ENCODE results near the gene MFGE8. TPM values are rescaled to one million over a fixed set of nuclear protein-coding genes. Genes with fewer than 3 reads are reported as not detected.
A peak's percentile ranks its signal among the peaks of the same experiment; 100 is the strongest.

The MFGE8 gene
- polyA plus RNA-seq, 2 of the 4 experiments (the other 2 are of a cell fraction): 206 to 403 TPM

DNA sequence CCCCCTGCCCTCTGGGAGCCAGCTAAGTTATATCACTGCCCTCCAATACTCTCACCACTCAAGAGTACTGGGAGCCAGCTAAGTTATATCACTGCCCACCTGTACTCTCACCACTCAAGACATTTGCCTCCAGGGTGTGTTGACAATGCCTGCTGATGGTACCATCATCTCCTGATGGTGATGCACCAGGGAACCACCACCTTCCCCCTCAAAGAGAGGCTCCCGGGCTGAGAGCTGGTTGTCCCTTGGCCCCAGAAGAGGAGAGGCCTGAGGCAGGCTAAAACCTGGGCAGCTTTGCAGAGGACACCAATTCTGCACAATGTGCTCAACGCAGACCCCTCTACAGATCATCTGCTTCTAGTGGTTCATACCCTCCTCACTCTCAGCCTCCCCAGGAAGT lies 10.3 kb downstream of the MFGE8 start (continued):
- TF ChIP-seq, protein P1, sequence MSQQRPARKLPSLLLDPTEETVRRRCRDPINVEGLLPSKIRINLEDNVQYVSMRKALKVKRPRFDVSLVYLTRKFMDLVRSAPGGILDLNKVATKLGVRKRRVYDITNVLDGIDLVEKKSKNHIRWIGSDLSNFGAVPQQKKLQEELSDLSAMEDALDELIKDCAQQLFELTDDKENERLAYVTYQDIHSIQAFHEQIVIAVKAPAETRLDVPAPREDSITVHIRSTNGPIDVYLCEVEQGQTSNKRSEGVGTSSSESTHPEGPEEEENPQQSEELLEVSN (IDR thresholded peaks at IDR 0.05; ENCODE audit: borderline replicate concordance, low read depth): no peak
- no peak for TF ChIP-seq CHD2 (IDR thresholded peaks at IDR 0.05; ENCODE audit: low read length, partially characterized antibody)

DNA sequence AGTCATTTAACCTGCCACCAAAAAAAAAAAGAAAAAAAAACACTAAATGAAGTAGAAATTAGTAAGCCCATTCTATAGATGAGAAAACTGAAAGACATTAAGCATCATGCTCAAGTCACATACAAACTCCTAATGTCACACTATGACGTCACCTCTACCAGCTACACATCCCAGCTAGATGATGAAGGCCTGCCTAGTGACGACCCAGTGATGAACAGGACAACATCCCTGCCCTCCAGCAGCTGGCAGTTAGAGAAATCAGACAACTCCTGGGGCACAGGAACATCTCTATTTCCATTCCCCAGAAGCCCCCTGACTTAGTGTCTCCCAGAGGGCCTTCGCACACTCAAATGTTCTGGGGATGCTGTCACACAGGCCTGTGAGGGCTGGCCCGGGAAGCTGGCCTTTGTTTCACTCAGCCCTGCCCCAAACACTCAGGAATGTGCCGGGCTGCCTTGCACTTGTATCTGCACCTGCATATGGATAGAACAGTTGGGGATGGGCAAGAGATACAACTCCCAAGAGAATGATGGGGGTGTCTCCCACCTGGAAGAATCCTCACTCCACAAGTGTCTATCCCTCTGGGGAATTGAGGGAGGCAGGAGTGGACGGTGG lies 10.9 kb downstream of the MFGE8 start:
- TF ChIP-seq EHMT2 (IDR thresholded peaks at IDR 0.05; ENCODE audit: low read depth) (no peak), BHLHE40 (IDR thresholded peaks at IDR 0.05; ENCODE audit: low read depth, low read length) (no peak), NPAS2 (CRISPR knock-in tag; IDR thresholded peaks at IDR 0.05; ENCODE audit: borderline replicate concordance) (no peak), MAFK (IDR thresholded peaks at IDR 0.05; ENCODE audit: partially characterized antibody) (no peak), ZFP36 (IDR thresholded peaks at IDR 0.05; ENCODE audit: borderline replicate concordance, partially characterized antibody) (no peak), POLR2A (IDR thresholded peaks at IDR 0.05; ENCODE audit: low read length) (no peak), JUN (IDR thresholded peaks at IDR 0.05) (no peak), CHD4 (IDR thresholded peaks at IDR 0.05; ENCODE audit: borderline replicate concordance) (no peak), HEYL (CRISPR knock-in tag; IDR thresholded peaks at IDR 0.05) (no peak)
- TF ChIP-seq, protein P2, sequence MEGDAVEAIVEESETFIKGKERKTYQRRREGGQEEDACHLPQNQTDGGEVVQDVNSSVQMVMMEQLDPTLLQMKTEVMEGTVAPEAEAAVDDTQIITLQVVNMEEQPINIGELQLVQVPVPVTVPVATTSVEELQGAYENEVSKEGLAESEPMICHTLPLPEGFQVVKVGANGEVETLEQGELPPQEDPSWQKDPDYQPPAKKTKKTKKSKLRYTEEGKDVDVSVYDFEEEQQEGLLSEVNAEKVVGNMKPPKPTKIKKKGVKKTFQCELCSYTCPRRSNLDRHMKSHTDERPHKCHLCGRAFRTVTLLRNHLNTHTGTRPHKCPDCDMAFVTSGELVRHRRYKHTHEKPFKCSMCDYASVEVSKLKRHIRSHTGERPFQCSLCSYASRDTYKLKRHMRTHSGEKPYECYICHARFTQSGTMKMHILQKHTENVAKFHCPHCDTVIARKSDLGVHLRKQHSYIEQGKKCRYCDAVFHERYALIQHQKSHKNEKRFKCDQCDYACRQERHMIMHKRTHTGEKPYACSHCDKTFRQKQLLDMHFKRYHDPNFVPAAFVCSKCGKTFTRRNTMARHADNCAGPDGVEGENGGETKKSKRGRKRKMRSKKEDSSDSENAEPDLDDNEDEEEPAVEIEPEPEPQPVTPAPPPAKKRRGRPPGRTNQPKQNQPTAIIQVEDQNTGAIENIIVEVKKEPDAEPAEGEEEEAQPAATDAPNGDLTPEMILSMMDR (IDR thresholded peaks at IDR 0.05): no peak
- TF ChIP-seq, protein P3, sequence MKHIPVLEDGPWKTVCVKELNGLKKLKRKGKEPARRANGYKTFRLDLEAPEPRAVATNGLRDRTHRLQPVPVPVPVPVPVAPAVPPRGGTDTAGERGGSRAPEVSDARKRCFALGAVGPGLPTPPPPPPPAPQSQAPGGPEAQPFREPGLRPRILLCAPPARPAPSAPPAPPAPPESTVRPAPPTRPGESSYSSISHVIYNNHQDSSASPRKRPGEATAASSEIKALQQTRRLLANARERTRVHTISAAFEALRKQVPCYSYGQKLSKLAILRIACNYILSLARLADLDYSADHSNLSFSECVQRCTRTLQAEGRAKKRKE (CRISPR knock-in tag; IDR thresholded peaks at IDR 0.05; ENCODE audit: low read depth): no peak
- POLR2A ChIA-PET: interaction anchor here (1.3 kb wide), 1 partner anchor 11 kb away, joined by 3 read pairs; no protein-coding TSS in a partner anchor
- Histone ChIP-seq H3K4me1 (peaks cover 40% of the 10 kb centered on the region), H3K27ac (0 out of 6 replicates have a peak overlapping the region, but pooled peaks of 1 of the 2 experiments have one; percentile 4), H3K4me2 (no peak overlapping the region), H3K9me3 (no peaks in the 10 kb centered on the region), H3K4me3 (no peak overlapping the region)
- DNase-seq (ENCODE audit: low read depth in 1 of 2, low spot score in 1 of 2) (no peak), ATAC-seq (no peak), FAIRE-seq (no peak)
- CTCF ChIA-PET: interaction anchor here (0.5 to 32.8 kb wide), 16 partner anchors 8 to 456 kb away, joined by 3 to 851 read pairs (median 16); partner anchors contain the start of genes HAPLN3 and MFGE8
- WGBS (ENCODE audit: missing lambda C conversion rate): 90% methylated on average over 6 of the region's 6 CpGs

DNA sequence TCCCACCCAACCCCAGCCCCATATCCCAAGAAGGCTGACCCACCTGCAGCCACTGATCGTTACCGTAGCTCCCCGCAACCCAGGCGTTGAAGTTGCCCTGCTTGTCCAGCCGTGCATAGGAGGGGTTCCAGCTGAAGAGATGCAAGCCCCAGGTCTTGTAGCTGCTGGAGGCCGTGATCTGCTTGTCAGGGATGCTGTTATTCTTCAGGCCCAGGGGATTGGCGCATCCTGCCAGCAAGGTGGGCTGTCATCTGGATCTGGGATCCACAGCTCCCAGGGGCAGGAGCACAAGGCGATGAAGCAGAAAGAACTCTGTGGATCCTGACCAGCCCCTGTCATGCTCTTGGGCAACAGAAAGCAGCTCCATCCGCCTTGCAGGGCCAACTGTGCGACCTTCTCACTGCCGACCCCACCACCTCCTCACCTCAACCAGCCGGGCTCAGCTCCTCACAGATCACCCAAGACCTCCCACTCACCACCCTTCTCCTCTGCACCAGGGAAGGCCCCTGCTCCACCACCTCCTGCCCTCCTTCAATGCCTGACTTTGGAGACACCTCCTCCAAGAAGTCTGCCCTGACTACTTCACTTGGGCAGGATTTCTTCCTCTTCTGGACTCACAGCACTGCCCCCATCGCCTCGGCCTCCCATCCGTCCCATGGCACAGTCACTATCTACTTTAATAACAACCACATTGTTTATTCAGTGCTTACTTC lies 11.5 kb downstream of the MFGE8 start:
- Histone ChIP-seq H3K9me3 (no peaks in the 10 kb centered on the region), H3K27ac (peak overlapping the region in 1 of 2 experiments; percentile 2; a peak in 3 of 6 replicates), H3K4me3 (no peak overlapping the region), H3K4me2 (no peak overlapping the region), H3K4me1 (peaks cover 47% of the 10 kb centered on the region)
- TF ChIP-seq ZFP36 (IDR thresholded peaks at IDR 0.05; ENCODE audit: borderline replicate concordance, partially characterized antibody) (peak; percentile 92), JUN (IDR thresholded peaks at IDR 0.05) (no peak), KDM1A (IDR thresholded peaks at IDR 0.05; ENCODE audit: low read depth) (no peak)
- TF ChIP-seq, protein P1 (IDR thresholded peaks at IDR 0.05; ENCODE audit: borderline replicate concordance, low read depth): no peak
- no peak for FAIRE-seq
- CTCF ChIA-PET: interaction anchor here (0.5 to 32.8 kb wide), 13 partner anchors 7 to 457 kb away, joined by 3 to 851 read pairs (median 67); partner anchors contain the start of genes HAPLN3 and MFGE8
- POLR2A ChIA-PET: no interaction called here
- ATAC-seq: no peak
- WGBS (ENCODE audit: missing lambda C conversion rate): 88% methylated on average over 15 of the region's 15 CpGs
- DNase-seq (ENCODE audit: low read depth in 1 of 2, low spot score in 1 of 2): no peak

All from A549 (cell line).